Measurements from ENCODE around the gene BFSP1.

DNA sequence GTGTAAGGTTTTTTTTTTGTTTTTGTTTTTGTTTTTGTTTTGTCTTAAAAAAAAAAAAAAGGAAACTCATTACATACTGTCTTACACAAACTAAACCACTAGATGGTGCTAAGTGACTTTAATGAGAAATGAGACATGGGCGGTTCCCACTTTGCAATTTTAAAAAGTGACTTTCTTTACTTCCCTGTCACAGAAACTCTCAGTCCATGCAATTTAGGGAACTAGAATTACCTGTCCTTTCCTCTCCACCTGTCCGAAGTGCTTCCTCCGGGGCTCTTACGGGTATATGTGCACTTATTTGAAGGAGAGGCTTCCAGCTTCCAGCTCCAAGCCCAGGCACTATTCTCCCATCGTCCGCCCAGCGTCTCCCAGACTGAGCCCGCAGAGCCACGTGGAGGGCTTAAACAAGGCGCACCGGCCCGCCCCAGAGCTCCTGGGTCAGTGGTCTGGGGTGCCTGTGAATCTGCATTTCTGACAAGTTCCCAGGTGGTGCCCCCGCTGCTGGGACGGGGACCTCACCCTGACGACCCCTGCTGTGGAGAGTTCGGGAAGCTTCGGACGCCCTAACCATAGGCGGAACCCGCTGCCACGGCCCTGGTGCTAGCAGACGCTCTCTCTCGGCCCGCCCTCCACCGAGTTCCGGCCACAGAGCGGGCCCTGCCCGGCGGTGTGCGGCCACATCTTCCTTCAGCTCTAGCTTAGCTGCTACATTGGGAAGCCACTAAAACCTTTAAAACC lies 26.1 kb downstream of the BFSP1 start:
- TF ChIP-seq POLR2AphosphoS5 (IDR thresholded peaks at IDR 0.05; ENCODE audit: low read depth) (no peak), ZNF331 (CRISPR knock-in tag; IDR thresholded peaks at IDR 0.05; ENCODE audit: low read depth) (no peak)
- TF ChIP-seq, protein P1, sequence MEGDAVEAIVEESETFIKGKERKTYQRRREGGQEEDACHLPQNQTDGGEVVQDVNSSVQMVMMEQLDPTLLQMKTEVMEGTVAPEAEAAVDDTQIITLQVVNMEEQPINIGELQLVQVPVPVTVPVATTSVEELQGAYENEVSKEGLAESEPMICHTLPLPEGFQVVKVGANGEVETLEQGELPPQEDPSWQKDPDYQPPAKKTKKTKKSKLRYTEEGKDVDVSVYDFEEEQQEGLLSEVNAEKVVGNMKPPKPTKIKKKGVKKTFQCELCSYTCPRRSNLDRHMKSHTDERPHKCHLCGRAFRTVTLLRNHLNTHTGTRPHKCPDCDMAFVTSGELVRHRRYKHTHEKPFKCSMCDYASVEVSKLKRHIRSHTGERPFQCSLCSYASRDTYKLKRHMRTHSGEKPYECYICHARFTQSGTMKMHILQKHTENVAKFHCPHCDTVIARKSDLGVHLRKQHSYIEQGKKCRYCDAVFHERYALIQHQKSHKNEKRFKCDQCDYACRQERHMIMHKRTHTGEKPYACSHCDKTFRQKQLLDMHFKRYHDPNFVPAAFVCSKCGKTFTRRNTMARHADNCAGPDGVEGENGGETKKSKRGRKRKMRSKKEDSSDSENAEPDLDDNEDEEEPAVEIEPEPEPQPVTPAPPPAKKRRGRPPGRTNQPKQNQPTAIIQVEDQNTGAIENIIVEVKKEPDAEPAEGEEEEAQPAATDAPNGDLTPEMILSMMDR (conservative IDR thresholded peaks at IDR 0.05; ENCODE audit: low read depth in 2 of 2) = peak; percentile 63 to 80
